Smooth muscle cell (in vitro differentiated cells): ENCODE results near the gene TRNP1. TPM values are rescaled to one million over a fixed set of nuclear protein-coding genes. Genes with fewer than 3 reads are reported as not detected.

Source experiments
- DNase-seq: peaks from one replicate; lab custom pipeline; 2025; ENCODE audit not compliant: unreplicated experiment; lab: John Stamatoyannopoulos, UW
- H2AFZ ChIP-seq: fragments of 200-600 bp; sonication (generic); 2 replicates; pipeline ENCODE4 v1.6.0; 2016; ENCODE audit warnings: antibody characterized with exemption, low read depth, mild to moderate bottlenecking
- H3F3A ChIP-seq: fragments of 200-600 bp; sonication (generic); 2 replicates; pipeline ENCODE4 v1.6.0; 2017; ENCODE audit warnings: antibody characterized with exemption, low read depth
- H3K27ac ChIP-seq: fragments of 200-600 bp; sonication (generic); 2 replicates; pipeline ENCODE4 v1.5.1; 2016; ENCODE audit warnings: low read depth, mild to moderate bottlenecking
- H3K27me3 ChIP-seq: fragments of 200-600 bp; sonication (generic); 2 replicates; pipeline ENCODE4 v1.6.1; 2016; ENCODE audit warnings: low read depth, mild to moderate bottlenecking
- H3K36me3 ChIP-seq: fragments of 200-600 bp; sonication (generic); 2 replicates; pipeline ENCODE4 v1.5.1; 2016; ENCODE audit warnings: low read depth
- H3K4me1 ChIP-seq: fragments of 200-600 bp; sonication (generic); 2 replicates; pipeline ENCODE4 v1.5.1; 2016; ENCODE audit warnings: low read depth
- H3K4me2 ChIP-seq: fragments of 200-600 bp; sonication (generic); 2 replicates; pipeline ENCODE4 v1.6.0; 2016; ENCODE audit warnings: mild to moderate bottlenecking
- H3K4me3 ChIP-seq: fragments of 200-600 bp; sonication (generic); 2 replicates; pipeline ENCODE4 v1.5.1; 2016; ENCODE audit warnings: mild to moderate bottlenecking
- H3K79me2 ChIP-seq: fragments of 200-600 bp; sonication (generic); 2 replicates; pipeline ENCODE4 v1.6.0; 2016; ENCODE audit warnings: low read depth, mild to moderate bottlenecking
- H3K9ac ChIP-seq: fragments of 200-600 bp; sonication (generic); 2 replicates; pipeline ENCODE4 v1.6.0; 2016; ENCODE audit warnings: low read depth
- H3K9me3 ChIP-seq: fragments of 200-600 bp; sonication (generic); replicated peaks from 2 replicates; pipeline ENCODE4 v1.5.1; 2016; ENCODE audit warnings: low read depth
- H4K20me1 ChIP-seq: fragments of 200-600 bp; sonication (generic); 2 replicates; pipeline ENCODE4 v1.6.0; 2016; ENCODE audit warnings: low read depth
- WGBS: methylation state at CpG from one replicate; pipeline ENCODE4 v1.1.7; 2016; ENCODE audit warnings: low lambda C conversion rate; 5-methylcytosine and 5-hydroxymethylcytosine counted together
- polyA plus RNA-seq: library from polyadenylated mRNA; unstranded; fragments of >200 nt; fragmentation: Nextera tagmentation; extraction: Ambion mirVana; gene quantifications from 2 replicates; pipeline ENCODE4 v1.2.1, GENCODE V29; 2016
- total RNA-seq: library from RNA; depleted of rRNA; stranded (reverse); fragments of >200 nt; gene quantifications from 2 replicates; pipeline ENCODE4 v1.2.3, GENCODE V29; 2014
- TF ChIP-seq, protein P1 (sequence below): fragments of 200-600 bp; sonication (generic); IDR thresholded peaks from 2 replicates; pipeline ENCODE4 v1.5.1; 2017; ENCODE audit warnings: borderline replicate concordance, mild to moderate bottlenecking, antibody characterized with exemption; ENCODE audit not compliant: insufficient read depth, poor library complexity, severe bottlenecking

TRNP1 gene
- total and polyA plus RNA-seq, 2 experiments from 2014 or later, result 4.4 to 18.6 TPM

DNA sequence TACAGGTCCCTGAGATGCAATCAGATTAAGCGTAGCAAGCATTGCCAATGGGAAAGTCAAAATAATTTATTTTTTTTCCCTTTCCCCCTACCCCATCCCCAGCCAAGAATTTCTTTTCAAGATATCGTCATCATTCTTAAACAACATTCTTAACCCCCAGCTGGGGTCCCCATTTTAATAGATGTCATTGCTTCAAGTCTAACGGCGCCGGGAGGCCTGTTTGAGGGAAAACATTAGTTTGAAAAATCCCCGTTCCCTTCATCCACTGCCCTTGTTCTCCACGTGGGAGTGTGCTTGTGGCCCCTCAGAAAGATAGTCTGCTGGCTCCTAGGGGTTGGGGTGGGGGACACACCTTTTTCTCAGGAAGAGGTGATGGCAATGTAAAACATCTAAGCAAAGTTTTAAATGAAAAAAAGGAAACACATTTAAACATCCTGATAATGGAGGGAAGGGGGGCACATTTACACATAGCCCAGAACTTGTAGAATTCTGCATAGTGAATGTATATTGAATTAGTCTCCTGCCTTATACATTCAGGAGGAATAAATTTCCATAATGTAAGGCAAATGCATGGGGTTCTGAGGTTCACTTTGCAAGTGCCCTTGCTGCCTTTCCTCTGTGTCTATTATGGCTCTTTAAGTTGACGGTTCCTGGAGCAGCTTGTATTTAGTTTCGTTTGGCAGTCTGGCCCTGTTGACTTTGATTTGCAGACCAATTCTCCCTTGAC, 6.8 kb downstream of the TRNP1 start:
- Histone ChIP-seq H3K9ac (peak overlapping the region; percentile 26), H3K36me3 (no peaks in the 10 kb centered on the region), H3K27me3 (no peaks in the 10 kb centered on the region), H3K4me1 (peaks cover 39% of the 10 kb centered on the region), H3K9me3 (no peaks in the 10 kb centered on the region), H4K20me1 (peaks cover 3% of the 10 kb centered on the region), H3K27ac (peak overlapping the region; percentile 83), H3K4me2 (peak overlapping the region; percentile 70), H3F3A (peaks cover 18% of the 10 kb centered on the region), H3K4me3 (no peak overlapping the region), H3K79me2 (no peaks in the 10 kb centered on the region), H2AFZ (no peak overlapping the region)
- TF ChIP-seq, protein P1, sequence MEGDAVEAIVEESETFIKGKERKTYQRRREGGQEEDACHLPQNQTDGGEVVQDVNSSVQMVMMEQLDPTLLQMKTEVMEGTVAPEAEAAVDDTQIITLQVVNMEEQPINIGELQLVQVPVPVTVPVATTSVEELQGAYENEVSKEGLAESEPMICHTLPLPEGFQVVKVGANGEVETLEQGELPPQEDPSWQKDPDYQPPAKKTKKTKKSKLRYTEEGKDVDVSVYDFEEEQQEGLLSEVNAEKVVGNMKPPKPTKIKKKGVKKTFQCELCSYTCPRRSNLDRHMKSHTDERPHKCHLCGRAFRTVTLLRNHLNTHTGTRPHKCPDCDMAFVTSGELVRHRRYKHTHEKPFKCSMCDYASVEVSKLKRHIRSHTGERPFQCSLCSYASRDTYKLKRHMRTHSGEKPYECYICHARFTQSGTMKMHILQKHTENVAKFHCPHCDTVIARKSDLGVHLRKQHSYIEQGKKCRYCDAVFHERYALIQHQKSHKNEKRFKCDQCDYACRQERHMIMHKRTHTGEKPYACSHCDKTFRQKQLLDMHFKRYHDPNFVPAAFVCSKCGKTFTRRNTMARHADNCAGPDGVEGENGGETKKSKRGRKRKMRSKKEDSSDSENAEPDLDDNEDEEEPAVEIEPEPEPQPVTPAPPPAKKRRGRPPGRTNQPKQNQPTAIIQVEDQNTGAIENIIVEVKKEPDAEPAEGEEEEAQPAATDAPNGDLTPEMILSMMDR, result no peak
- DNase-seq, result no peak
- 65% methylated on average over 9 of the region's 9 CpGs for WGBS

DNA sequence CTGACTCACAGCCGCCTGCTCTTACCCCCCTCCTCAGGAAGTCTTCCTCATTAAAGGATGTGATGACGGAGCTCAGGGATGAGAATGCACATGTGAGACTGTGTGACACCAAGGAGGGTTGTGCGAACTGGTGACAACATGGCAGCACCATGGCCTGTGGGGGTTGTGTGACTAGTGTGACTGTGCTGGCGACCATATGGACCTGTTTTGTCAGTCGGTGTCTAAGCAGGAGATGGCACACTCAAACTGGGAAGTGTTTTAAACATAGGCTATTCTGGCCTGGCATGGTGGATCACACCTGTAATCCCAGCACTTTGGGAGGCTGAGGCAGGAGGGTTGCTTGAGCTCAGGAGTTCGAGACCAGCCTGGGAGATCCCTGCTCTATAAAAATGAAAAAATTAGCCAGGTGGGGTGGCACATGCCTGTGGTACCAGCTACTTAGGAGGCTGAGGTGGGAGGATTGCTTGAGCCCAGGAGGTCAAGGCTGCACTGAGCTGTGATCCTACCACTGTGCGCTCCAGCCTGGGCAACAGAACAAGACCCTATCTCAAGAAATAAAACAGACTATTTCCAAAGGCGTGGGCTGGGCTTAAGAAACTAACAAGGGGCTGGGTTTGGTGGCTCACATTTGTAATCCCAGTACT, 7.4 kb downstream of the TRNP1 start:
- Histone ChIP-seq H3K4me2 (no peak overlapping the region), H3K4me3 (no peak overlapping the region), H3K27me3 (no peaks in the 10 kb centered on the region), H3K4me1 (peaks cover 39% of the 10 kb centered on the region), H3K36me3 (no peaks in the 10 kb centered on the region), H3F3A (peaks cover 18% of the 10 kb centered on the region), H3K79me2 (no peaks in the 10 kb centered on the region), H4K20me1 (no peaks in the 10 kb centered on the region), H3K27ac (peak overlapping the region; percentile 83), H3K9me3 (no peaks in the 10 kb centered on the region), H2AFZ (no peak overlapping the region), H3K9ac (no peak overlapping the region)
- TF ChIP-seq, protein P1, result no peak
- WGBS, result 82% methylated on average over 8 of the region's 8 CpGs
- DNase-seq, result no peak

DNA sequence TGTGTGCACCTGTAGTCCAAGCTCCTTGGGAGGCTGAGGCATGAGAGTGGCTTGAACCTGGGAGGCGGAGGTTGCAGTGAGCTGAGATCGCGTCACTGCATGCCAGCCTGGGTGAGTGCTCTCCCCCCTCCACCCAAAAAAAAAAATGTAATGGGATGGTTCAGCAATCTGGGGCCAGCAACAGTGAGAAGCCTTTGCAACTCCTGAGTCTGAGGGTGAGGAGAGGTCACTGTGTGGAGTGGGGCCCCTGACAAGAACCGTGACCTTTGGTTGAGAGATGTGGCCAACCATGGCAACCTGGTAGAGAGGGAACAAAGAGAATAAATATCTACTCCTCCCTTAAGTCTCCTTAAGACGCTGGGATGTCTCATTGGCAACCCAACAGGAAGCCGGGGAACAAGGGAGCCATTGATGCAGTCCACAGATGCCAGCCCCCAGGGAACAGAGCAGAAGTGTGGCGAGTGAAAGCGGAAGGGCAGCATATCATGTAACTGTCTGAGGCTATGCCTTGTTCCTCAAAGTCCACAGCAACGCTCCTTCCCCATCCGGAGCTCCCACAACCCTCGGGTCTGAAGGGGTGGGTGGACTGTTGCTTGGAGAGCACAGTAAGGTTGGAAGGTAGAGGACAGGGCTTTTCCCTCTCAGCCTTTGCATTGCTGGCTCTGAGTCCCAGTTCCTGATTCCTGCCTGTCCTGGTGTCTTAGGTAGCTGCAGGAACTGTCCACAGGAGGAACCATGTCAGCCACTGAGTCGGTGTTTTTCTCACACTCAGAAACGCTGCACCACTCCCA, 8.3 kb downstream of the TRNP1 start:
- Histone ChIP-seq H3K9me3 (no peaks in the 10 kb centered on the region), H3K4me2 (no peak overlapping the region), H3K4me3 (no peak overlapping the region), H3K4me1 (peaks cover 39% of the 10 kb centered on the region), H3K79me2 (no peaks in the 10 kb centered on the region), H3K36me3 (no peaks in the 10 kb centered on the region), H2AFZ (no peak overlapping the region), H3F3A (peaks cover 18% of the 10 kb centered on the region), H3K27ac (peak overlapping the region; percentile 83), H3K27me3 (no peaks in the 10 kb centered on the region), H4K20me1 (no peaks in the 10 kb centered on the region), H3K9ac (no peak overlapping the region)
- TF ChIP-seq, protein P1, result no peak
- 47% methylated on average over 13 of the region's 13 CpGs for WGBS
- no peak for DNase-seq
